Measurements from ENCODE around the gene ADCY4.

The ADCY4 gene

DNA sequence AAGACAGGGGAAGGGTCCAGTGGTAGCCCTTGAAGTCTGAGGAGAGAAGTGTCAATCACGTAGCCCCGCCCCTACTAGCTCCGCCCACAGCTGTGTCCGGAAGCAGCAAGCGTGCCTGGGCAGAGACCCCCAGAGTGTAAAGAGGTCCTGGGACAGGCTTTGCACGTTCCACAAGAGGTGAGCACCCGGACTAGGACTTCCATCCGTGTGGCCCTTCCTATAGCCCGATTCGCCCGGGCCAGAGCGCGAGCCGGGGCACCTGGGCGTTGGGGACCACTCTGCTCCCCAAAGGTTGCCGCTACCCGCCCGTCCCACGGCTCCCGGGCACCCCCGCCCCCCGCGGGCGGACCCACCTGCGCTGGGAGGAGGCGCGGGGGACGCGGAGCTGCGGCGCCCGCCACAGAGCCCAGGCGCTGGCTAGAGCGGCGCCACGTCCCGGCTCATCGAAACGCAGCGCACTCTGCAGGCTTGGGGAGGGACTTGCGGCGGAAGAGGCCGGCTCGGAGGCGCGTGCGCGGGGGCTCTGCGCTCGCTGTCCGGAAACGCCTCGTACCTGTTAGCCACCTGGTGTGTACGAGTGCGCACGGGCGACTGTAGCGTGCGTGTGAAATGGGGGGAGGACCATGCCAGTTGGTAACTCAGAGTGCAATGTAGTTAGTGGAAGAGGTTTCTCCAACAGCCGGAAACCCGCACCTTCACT lies 63.6 kb downstream of the ADCY4 start, which contains the start of gene RABGGTA:
Gene RABGGTA (minus strand): TSS at position 464 of the 700 bp plus-strand sequence. CDS start 482 bp downstream, outside the sequence.
- DNase-seq = peak; percentile 93

DNA sequence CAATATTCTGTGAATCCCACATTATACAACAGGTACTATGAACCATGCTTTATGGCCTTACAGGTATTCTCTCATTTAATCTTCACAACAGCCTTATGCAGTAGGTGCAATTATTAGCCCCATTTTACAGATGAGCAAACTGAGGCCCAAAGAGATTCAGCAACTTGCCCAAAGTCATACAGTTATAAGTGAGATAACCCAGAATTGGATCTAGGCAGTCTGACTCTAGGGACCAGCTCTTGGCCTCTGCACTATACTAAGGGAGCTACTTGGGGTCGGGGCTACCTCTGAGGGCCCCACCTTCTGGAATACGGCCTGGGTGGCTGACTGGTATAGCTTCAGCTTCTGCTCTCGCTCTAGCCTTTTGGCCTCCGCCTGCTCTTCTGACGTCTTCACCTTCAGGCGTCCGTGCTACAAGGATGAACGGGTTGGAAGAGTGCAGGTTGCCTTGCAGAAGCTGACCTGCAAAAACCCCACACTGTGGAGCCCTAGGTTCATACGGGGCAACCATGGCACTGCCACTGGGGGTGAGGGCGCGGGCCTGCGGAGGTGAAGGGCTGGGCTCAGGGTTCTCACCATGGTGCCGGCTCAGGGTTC lies 64.2 kb downstream of the ADCY4 start:
- DNase-seq = no peak

DNA sequence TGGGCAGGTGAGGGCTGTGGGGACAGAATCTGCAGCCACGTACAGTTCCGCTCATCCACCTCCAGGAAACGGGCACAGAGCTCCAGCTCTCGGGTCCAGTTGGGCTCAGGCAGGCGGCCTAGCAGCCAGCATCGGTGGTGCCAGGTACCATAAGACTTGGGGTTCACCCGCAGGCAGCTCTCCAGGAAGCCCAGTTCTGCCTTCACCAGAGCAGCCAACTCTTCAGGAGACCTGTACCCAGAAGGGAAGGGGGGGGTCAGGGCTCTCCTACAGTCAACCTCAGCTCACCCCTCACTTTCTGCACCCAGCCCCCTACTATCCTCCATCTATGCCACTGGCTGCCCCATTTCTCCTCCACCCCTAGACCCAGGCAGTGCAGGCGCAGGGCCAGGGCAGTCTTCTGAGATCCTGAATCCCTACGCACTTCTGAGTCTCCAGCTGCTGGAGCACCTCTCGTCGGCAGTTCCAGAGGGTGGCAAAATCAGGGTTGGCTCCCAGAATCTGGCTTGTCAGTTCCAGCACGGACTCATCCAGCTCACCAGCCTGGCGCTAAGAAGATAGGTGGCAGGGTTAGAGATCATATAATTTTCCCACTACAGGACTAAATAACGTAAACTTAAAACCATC lies 64.8 kb downstream of the ADCY4 start:
- DNase-seq = no peak

DNA sequence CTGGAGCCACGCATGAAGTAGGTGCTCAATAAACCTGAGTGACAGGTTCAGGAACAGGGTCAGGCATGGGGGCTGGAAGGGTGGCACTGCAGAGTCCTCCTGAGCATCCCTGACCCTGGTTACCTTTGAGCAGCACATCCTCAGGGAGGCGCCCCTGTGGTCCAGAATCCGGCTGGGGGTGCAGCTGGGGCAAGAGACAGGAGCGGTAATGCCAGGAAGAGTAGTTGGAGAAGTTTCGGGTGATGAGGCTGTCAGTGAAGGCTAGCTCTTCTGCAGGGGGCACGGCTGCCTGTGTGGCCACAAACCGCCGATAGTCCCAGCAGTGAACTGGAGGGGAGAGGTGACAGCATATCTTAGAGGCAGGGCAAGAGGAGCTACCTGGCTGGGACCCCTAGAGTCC lies 65.5 kb downstream of the ADCY4 start:
- no peak for DNase-seq

All from NCI-H1105 treated with DMSO at 0.1 percent for 48 hours (cell line).